Epithelial cell of prostate (primary cell): ENCODE data around the gene MYBPC2.
A peak's percentile ranks its signal among the peaks of the same experiment; 100 is the strongest.

Experiments
- DNase-seq: peaks from one replicate; pipeline ENCODE4 v3.0.0-alpha.2; 2011; ENCODE audit warnings: low read depth, low spot score
- H3K27ac ChIP-seq: fragments of 450-650 bp; 2 replicates; pipeline ENCODE4 v1.5.1; 2017; ENCODE audit warnings: mild to moderate bottlenecking

Gene MYBPC2

DNA sequence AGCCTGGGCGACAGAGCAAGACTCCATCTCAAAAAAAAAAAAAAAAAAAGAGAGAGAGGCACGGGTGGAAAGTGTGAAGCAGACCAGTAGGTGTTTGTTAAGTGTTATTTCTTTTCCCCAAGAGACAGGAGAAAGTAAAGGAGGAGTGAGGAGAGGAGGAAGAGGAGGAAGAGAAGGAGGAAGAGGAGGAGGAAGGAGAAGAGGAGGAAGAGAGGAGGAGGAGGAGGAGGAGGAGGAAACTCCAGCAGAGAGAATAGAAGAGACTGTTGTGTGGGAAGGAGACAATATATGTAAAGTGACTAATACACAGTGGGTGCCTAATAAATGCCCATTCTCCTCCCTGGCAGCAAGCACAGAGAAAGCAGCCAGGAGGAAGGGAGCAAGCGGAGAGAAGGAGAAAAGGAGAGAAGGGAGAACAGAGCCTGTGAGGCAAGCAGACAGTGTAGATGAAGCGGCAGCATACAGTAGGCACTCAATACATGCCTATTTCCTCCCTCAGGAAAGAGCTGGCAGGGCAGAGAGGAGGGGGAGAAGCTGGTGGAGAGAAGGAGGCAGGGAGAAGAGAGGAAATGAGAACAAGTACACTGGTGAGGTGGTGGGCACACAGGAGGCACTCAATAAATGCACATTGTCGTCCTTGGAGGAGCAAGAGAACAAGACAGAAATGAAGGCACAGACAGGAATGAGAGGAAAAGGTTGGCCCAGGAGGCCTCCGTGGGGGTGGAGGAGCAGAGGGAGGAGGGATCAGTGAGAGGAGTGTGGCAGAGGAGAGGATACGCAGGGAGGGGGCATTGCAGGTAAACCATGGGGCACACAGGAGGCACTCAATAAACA, 61.7 kb downstream of the MYBPC2 start:
- DNase-seq = no peak
- H3K27ac ChIP-seq = no peak overlapping the region

DNA sequence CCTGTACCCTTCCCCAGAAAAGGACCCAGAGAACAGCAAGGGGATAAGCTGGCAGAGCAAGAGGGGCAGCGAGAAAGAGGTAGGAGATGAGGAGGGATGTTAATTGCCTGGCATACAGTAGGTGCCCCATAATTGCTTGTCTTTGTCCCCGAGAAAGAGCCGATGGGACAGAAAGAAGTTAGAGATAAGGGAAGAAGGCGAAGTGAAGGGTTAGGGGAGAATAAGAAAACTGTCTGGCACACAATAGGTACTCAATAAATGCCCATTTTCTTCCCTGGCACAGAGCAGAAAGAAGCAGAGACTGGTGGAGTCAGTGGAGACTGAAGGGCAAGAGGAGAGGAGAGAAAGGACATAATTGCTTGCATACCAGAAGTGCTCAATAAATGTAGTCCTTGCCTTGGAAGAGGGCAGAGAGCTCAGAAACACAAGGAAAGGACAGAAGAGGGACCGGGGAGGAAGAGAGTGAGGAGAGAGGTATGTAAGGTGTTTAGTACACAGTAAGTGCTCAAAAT, 62.4 kb downstream of the MYBPC2 start:
- no peak overlapping the region for H3K27ac ChIP-seq
- no peak for DNase-seq

DNA sequence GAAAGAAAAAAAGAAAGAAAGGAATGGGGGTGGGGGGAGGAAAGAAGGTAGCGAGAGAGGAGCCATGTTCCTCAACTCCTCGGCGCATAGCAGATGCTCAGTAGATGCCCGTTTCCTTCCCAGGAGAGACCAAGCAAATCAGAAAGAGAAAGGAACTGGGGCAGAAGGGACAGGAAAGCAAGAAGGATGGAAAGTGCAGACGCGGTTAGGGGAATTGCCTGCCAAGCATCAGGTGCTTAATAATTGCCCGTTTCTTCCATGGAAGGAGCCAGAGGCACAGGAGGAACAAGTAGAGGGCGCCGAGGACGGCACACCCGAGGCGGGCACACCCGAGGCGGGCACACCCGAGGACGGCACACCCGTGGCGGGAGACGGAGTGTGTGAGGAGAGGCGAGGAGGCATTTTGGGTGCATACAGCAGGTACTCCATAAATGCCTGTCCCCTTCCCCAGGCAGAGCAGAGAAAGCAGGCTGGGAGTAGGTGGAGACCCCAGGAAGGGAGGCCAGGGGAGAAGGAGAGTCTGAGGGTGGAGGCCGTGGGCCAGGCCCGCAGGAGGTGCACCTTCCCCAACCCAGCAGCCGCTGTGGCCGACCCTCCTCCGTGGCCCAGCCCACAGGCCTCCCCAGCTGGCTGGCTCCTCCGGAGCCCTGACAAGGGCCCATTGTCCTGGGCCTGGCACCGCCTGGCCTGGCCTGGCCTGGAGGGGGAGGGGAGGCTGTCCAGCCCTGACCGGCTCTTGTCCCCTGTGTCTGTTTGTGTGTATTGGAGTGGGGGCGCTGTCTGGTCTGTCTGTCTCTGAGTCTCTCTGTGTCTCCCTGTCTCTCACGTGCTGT, 63.7 kb downstream of the MYBPC2 start:
- no peak overlapping the region for H3K27ac ChIP-seq
- DNase-seq = no peak

GRCh38 chr19:50497022-50497405, 64.3 kb downstream of the MYBPC2 start:
- DNase-seq = no peak

GRCh38 chr19:50498219-50499056, 65.7 kb downstream of the MYBPC2 start:
- no peak overlapping the region for H3K27ac ChIP-seq
- no peak for DNase-seq

More at GRCh38 chr19:50497022-50497405, 64.3 kb downstream of the MYBPC2 start:
- no peak overlapping the region for H3K27ac ChIP-seq

- H3K27ac ChIP-seq = no peak overlapping the region
- no peak for DNase-seq
Observed at GRCh38 chr19:50500060-50500752, 67.5 kb downstream of the MYBPC2 start.

DNA sequence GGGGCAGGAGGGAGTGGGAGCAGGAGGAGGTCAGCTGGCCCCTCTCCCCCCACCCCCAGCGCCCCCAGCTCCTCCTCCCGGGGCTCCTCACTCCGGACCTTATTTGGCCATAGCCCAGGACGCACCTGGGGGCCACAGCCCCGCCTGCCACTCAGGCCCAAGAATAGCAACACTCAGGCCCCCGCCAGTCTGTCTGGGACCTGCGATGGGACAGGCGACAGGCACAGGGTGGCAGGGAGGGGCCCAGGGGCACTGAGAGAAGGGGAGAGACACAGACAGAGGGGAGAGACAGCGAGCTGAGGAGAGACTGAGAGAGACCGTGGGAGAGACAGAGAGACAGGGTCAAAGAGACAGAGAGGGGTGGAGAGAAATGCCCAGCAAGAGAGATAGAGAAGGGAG, 68.1 kb downstream of the MYBPC2 start:
- no peak for DNase-seq
- no peak overlapping the region for H3K27ac ChIP-seq

- H3K27ac ChIP-seq = no peak overlapping the region
- DNase-seq = no peak
Observed at GRCh38 chr19:50501186-50501567, 68.5 kb downstream of the MYBPC2 start.

DNA sequence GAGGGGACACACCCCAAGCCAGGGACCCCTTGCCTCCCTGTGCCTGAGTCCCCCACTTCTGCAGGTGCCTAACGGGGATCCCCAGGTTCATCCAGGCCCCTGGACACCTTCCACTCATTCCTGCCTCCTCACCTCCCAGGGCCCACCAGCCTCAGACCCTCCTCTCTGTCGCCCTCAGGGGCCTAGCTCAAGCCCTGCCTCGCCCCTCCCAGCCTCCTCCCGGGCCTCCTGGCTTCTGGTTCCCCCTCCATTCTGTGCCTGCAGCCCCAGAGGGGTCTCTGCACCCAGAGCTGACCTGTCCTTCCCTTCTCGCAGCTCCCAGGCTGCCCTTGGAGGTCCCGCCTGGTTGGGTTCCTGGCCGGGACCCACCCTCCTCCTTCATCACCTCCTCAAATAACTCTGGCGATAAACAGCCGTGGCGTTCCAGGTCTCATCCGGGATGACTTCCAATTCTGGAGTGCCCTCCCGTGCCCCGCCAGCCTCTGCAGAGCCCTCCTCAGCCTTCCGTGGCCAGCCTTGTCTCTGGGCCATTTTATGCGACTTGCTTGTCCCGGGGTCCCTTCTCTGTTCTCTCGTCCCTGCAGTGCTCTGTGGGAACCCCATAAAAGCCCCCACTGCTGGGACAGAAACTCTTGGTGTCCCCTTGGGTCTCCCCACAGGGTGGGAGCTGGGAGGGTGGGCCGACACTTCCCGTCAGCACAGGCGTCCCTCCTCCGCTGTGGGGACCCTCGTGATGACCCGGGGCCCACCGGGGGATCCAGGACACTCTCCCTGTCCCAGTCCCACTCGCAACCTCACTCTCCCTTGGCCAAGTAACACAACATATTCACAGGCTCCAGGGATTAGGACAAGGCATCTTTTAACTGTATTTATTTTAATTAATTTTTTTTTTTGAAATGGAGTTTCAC, 69.1 kb downstream of the MYBPC2 start:
- no peak overlapping the region for H3K27ac ChIP-seq
- no peak for DNase-seq

- no peak overlapping the region for H3K27ac ChIP-seq
- DNase-seq = no peak
Observed at GRCh38 chr19:50505856-50506611, 73.3 kb downstream of the MYBPC2 start.

- DNase-seq = no peak
- H3K27ac ChIP-seq = no peak overlapping the region
Observed at GRCh38 chr19:50506700-50507099, 74.0 kb downstream of the MYBPC2 start.

- H3K27ac ChIP-seq = no peak overlapping the region
- DNase-seq = no peak
Observed at GRCh38 chr19:50507376-50507775, 74.7 kb downstream of the MYBPC2 start.

- no peak overlapping the region for H3K27ac ChIP-seq
- no peak for DNase-seq
Observed at GRCh38 chr19:50508843-50509190, 76.1 kb downstream of the MYBPC2 start.

- no peak overlapping the region for H3K27ac ChIP-seq
- DNase-seq = no peak
Observed at GRCh38 chr19:50509366-50509765, 76.7 kb downstream of the MYBPC2 start.

DNA sequence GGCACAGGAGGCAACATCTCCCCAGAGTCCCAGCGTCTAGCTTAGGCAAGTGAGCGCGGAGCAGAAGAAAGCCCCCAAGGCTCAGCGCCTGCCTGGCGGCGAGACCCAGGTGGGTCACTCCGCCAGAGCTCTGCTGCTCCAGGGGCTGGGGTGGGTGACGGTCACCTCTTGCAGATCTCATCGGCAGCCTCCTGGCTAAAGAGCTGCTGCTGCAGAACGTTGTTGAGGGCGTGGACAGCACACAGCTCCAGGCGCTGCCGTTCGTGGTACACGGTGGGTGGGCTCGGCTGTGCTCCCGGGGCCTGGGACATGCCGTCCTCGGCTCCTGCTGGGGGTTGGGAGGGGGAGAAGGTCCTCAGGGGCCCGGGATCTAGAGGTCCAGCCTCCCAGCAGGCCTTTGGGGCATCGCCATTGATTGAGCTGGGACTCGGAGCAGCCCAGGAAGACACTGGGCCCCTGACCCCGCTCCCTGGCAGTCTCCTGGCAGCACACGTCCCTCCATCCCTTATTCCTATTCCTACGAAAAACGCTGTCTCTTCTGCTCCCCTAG, 77.5 kb downstream of the MYBPC2 start:
- H3K27ac ChIP-seq = peak overlapping the region; percentile 40
- no peak for DNase-seq

DNA sequence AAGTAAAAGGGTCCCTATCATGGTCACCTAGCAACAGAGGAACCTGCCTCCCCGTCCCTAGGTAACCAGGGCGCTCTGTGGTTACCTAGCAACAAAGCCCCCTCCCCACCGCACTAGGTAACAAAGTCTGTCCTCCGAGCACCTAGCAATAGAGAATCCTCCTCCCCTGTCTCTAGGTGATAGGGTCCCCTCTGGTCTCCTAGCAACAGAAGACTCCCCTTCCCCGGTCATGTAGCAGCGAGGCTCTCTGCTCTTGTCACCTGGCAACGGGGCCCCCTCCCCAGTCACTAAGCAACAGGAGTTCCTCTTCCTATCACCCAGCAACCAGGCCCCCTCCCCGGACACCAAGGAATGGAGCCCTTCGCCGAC, 78.0 kb downstream of the MYBPC2 start:
- no peak for DNase-seq
- peak overlapping the region; percentile 40 for H3K27ac ChIP-seq

GRCh38 chr19:50511069-50511822, 78.6 kb downstream of the MYBPC2 start, which contains the start of gene JOSD2:
Gene JOSD2, minus strand, starts transcription at chr19:50511191. Its CDS starts 760 bp downstream, at chr19:50510431.
- peak within 1 kb of the TSS; percentile 40 for H3K27ac ChIP-seq
- DNase-seq = peak; percentile 97
